Suprapubic skin (tissue), 4 donors: ENCODE results near the gene LDHB.

Experiments used
- POLR2A ChIP-seq, 2 donors: fragments of 450-650 bp; IDR thresholded peaks; one replicate each; pipeline ENCODE4 v1.6.1; 2017; ENCODE audit warnings: antibody characterized with exemption in 2 of 2, mild to moderate bottlenecking in 2 of 2, moderate library complexity in 2 of 2
- POLR2AphosphoS5 ChIP-seq, 3 donors: sonication (generic); formaldehyde crosslinking; IDR thresholded peaks; one replicate each; pipeline ENCODE4 v1.6.1; 2017; ENCODE audit warnings: antibody characterized with exemption in 3 of 3

- TF ChIP-seq POLR2AphosphoS5 (IDR thresholded peaks at IDR 0.05) (no peak), POLR2A (IDR thresholded peaks at IDR 0.05) (no peak)
These were observed 8.6 kb downstream of the LDHB start for GRCh38 chr12:21649034-21649433.
